Measurements from ENCODE around the gene STIM1.

STIM1 gene

GRCh38 chr11:3906166-3906565 is 50.7 kb downstream of the STIM1 start:
- peaks cover 57% of the 10 kb centered on the region for H3K4me1 ChIP-seq (ENCODE audit: control insufficient read depth, low read length)
- no peak overlapping the region for H3K27ac ChIP-seq (ENCODE audit: low read depth, low read length)

GRCh38 chr11:3907590-3907989 is 52.1 kb downstream of the STIM1 start:
- TF ChIP-seq EZH2phosphoT487 (IDR thresholded peaks at IDR 0.05; ENCODE audit: borderline replicate concordance, low read length) (no peak), CTCF (IDR thresholded peaks at IDR 0.05; ENCODE audit: low read depth, low read length, poor library complexity, severe bottlenecking) (no peak)
- Histone ChIP-seq H3K9me3 (ENCODE audit: control insufficient read depth, insufficient read depth, low read length) (no peaks in the 10 kb centered on the region), H3K36me3 (ENCODE audit: control insufficient read depth, low read length) (no peaks in the 10 kb centered on the region), H3K27me3 (ENCODE audit: control insufficient read depth, low read length) (no peaks in the 10 kb centered on the region), H3K27ac (ENCODE audit: low read depth, low read length) (no peak overlapping the region), H3K79me2 (ENCODE audit: control insufficient read depth, low read length) (peaks cover 6% of the 10 kb centered on the region), H3K4me1 (ENCODE audit: control insufficient read depth, low read length) (peaks cover 43% of the 10 kb centered on the region), H3K4me2 (ENCODE audit: low read length) (no peak overlapping the region), H4K20me1 (ENCODE audit: control insufficient read depth, insufficient read depth, low read depth, low read length) (0 out of 2 replicates have a peak, but pooled peaks cover 4% of the 10 kb centered on the region), H3K4me3 (ENCODE audit: low read length) (no peak overlapping the region), H3F3A (ENCODE audit: control insufficient read depth, insufficient read depth) (no peaks in the 10 kb centered on the region), H3K9me2 (replicated peaks; ENCODE audit: control insufficient read depth, low read length) (no peaks in the 10 kb centered on the region)

More at GRCh38 chr11:3906166-3906565, 50.7 kb downstream of the STIM1 start:
- H4K20me1 ChIP-seq (ENCODE audit: control insufficient read depth, insufficient read depth, low read depth, low read length) = 0 out of 2 replicates have a peak, but pooled peaks cover 4% of the 10 kb centered on the region
- H3F3A ChIP-seq (ENCODE audit: control insufficient read depth, insufficient read depth) = no peaks in the 10 kb centered on the region
- H3K4me2 ChIP-seq (ENCODE audit: low read length) = no peak overlapping the region
- H3K4me3 ChIP-seq (ENCODE audit: low read length) = no peak overlapping the region
- no peaks in the 10 kb centered on the region for H3K27me3 ChIP-seq (ENCODE audit: control insufficient read depth, low read length)
- H3K9me3 ChIP-seq (ENCODE audit: control insufficient read depth, insufficient read depth, low read length) = no peaks in the 10 kb centered on the region
- H3K79me2 ChIP-seq (ENCODE audit: control insufficient read depth, low read length) = peaks cover 18% of the 10 kb centered on the region
- no peaks in the 10 kb centered on the region for H3K9me2 ChIP-seq (replicated peaks; ENCODE audit: control insufficient read depth, low read length)
- H3K36me3 ChIP-seq (ENCODE audit: control insufficient read depth, low read length) = no peaks in the 10 kb centered on the region
- TF ChIP-seq CTCF (IDR thresholded peaks at IDR 0.05; ENCODE audit: low read depth, low read length, poor library complexity, severe bottlenecking) = no peak
- TF ChIP-seq EZH2phosphoT487 (IDR thresholded peaks at IDR 0.05; ENCODE audit: borderline replicate concordance, low read length) = no peak

GRCh38 chr11:3909901-3910300 is 54.4 kb downstream of the STIM1 start:
- no peak for TF ChIP-seq EZH2phosphoT487 (IDR thresholded peaks at IDR 0.05; ENCODE audit: borderline replicate concordance, low read length)
- TF ChIP-seq CTCF (IDR thresholded peaks at IDR 0.05; ENCODE audit: low read depth, low read length, poor library complexity, severe bottlenecking) = no peak
- Histone ChIP-seq H3F3A (ENCODE audit: control insufficient read depth, insufficient read depth) (no peaks in the 10 kb centered on the region), H3K4me2 (ENCODE audit: low read length) (no peak overlapping the region), H3K27me3 (ENCODE audit: control insufficient read depth, low read length) (no peaks in the 10 kb centered on the region), H3K4me1 (ENCODE audit: control insufficient read depth, low read length) (peaks cover 24% of the 10 kb centered on the region), H3K9me2 (replicated peaks; ENCODE audit: control insufficient read depth, low read length) (no peaks in the 10 kb centered on the region), H3K36me3 (ENCODE audit: control insufficient read depth, low read length) (no peaks in the 10 kb centered on the region), H3K4me3 (ENCODE audit: low read length) (no peak overlapping the region), H3K9me3 (ENCODE audit: control insufficient read depth, insufficient read depth, low read length) (no peaks in the 10 kb centered on the region), H3K27ac (ENCODE audit: low read depth, low read length) (no peak overlapping the region), H4K20me1 (ENCODE audit: control insufficient read depth, insufficient read depth, low read depth, low read length) (0 out of 2 replicates have a peak, but pooled peaks cover 4% of the 10 kb centered on the region), H3K79me2 (ENCODE audit: control insufficient read depth, low read length) (no peaks in the 10 kb centered on the region; the same call in 1 of the 2 replicates)
